Middle frontal gyrus (tissue), 1 donor: Measurements from ENCODE around the gene TEX2.
A peak's percentile ranks its signal among the peaks of the same experiment; 100 is the strongest.
"Not testable (repeated sequence)": the region's sequence is repeated elsewhere in the genome, so short reads cannot be mapped to it uniquely, and the experiment has no call there.

Source experiments
- DNase-seq: peaks from one replicate; pipeline ENCODE4 v3.0.0-alpha.2; 2015; ENCODE audit warnings: low spot score; ENCODE audit errors: extremely low spot score

The TEX2 gene

DNA sequence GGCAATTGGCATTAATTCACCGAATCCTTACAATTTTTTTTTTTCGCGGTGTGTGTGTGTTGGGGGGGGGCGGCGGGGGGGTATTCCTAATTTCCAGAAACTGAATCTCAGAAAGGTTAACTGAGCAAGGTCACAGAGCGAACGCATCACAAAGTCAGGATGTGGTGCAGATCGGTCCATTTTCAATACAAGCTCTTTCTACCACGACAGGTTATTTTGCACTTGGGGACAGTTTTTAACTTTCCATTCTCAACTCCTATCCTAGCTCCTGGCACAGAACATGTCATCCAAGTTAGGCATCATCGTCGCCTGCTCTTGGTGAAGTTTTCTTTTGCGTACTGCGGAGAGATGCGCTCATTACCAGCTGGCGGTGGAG lies 117.7 kb downstream of the TEX2 start:
- no peak for DNase-seq

DNA sequence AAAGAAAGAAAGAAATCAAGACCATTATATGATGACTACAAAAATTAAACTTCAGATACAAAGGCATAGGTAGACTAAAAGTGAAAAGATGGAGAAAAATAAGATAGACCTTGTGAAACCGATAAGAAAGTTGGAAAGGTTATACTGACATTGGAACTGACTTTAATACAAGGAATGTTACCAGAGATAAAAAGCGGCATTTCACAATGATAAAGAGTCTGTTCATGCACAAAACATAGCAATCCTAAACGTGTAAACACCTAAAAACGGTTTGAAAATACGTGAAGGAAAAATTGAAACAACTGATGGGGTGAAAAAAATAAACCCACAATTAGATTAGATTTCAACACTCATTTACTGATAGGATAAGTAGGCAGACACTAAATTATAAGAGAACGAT lies 123.5 kb downstream of the TEX2 start:
- DNase-seq, result no peak

DNA sequence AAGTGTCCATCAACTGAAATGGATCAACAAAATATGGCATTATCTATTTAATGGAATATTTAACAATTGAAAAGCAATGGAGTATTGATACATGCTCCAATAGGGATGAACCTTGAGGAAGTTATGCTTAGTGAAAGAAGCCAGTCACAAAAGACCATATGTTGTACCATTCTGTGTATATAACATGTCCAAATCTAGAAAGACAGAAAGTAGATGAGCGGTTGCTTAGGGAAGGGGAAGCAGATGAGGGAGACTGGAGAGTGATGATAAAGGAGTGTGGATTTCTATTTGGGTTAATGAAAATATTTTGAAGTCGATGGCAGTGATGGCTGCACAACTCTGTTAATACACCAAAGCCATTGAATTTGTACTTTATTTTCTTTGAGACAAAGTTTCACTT lies 124.6 kb downstream of the TEX2 start:
- no peak for DNase-seq

DNA sequence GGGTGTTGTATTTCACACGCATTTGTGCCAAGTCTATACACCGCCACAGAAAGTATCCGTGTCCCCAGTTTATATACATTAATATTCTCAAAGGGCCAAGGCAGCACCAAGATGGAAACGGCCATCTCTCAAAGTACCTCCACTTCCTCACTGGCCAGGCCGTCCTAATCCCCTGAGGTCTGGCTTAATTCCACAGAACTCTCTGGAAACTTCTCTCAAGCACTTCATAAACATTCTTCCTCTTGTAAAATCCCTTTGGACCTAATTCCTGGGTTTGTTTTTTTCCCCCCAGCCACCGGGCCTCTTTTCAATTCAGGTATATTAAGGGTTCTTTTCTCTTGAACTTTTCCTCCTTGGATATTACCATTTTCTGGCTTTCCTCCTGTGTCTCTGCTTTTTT lies 128.1 kb downstream of the TEX2 start:
- no peak for DNase-seq

DNA sequence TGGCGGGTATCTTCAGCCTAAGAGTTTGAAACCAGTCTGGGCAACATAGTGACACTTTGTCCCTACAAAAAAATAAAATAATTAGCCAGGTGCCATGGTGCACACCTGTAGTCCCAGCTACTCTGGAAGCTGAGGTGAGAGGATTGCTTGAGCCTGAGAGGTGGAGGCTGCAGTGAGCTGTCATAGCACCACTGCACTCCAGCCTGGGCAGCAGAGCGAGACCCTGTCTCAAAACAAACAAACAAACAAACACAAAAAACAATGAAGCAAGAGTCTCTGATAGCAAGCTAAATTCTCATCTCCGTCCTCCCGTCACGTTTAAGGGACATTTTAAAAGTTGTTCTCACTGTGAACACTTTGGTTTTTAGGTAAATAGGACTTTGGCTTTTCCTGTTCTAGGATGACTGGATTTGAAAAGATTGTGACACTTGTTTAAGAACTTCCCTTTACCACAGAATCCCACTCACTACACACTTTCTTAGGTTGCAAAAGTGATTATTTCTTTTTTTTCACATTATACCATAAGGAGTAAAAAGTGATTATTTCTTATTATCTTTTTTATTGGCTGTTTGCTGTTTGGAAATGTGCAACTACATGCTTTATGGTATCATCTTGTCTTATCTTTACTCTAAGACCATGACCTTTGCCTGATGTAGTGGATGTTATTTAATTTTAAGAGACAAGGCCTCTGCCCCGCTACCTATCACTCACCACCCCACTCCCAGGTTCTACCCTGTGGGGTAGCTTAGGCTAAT lies 128.7 kb downstream of the TEX2 start:
- no peak for DNase-seq

DNA sequence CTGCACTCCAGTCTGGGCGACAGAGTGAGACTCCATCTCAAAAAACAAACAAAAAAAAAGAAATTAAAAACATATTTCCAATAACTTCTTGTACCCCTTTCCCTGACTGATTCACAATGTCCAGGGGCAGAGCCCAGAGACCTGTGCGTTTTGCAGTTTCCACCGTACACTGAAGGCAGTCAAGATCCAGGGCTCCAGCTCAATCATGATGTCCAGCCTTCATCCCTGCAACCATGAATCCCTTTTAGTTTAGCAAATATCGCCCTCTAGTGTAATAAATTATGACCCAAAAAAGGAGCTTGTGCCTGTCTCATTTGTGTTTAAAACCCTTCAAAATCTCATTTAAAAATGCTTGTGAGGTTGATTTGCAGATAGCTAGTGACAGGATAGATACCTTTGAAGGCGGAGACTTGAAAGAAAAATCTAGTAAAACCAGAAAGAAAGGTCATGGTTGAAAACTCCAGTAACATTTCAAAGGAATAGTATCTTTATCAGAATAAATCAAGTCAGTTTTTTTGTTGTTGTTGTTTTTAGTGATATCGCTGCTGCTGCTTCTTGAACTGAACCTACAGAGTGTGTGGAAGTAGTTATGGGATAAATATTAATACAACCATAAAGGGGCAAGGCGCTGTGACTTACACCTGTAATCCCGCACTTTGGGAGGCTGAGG lies 129.4 kb downstream of the TEX2 start:
- DNase-seq, result peak; percentile 61

DNA sequence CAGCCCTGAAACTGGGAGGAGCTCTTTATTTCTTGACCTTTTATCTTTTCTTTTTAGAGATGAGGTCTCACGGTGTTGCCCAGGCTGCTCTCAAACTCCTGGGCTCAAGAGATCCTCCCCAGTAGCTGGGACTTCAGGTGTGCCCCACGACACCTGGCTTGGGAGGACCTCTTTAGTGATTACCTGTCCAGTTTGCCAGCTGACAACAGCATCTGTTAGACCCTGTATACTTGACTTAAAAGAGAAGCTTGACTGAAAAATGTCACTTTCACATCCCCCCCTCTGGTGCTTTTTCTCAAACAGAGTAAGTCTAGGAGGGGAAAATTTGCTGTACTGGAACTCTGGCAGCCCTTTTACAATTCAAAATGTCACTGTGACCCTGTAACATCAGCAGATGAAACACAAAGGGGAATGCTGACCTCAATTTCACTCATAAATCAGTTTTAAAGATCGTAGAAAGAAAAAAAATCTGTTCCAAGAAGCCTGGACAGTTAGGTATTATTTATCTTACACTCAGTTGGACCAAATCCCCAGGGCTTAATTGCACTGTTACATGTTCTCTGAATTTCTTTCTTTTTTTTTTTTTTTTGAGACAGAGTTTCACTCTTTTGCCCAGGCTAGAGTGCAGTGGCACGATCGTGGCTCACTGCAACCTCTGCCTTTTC lies 131.3 kb downstream of the TEX2 start:
- no peak for DNase-seq

DNA sequence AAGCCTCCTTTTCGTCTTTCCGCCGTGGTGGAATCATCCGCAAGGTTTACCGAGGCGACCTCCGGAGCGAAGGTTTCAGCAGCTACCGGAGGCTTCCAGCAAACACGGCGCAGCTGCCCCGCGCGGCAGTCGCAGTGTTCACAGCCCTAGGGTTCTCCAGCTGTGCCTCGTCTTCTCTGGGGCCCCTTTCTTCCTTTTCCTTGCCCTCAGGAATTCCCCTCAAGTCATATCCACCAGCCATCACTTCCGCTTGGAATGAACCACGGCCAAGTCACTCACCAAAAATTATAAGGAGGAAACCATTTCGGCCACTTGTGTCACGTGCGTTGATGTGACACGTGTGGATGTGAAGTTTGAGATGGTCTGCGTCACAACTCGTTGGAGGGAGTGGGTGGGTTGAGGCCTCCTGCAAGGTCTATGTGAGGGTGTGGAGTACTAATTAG lies 132.5 kb downstream of the TEX2 start:
- no peak for DNase-seq

DNA sequence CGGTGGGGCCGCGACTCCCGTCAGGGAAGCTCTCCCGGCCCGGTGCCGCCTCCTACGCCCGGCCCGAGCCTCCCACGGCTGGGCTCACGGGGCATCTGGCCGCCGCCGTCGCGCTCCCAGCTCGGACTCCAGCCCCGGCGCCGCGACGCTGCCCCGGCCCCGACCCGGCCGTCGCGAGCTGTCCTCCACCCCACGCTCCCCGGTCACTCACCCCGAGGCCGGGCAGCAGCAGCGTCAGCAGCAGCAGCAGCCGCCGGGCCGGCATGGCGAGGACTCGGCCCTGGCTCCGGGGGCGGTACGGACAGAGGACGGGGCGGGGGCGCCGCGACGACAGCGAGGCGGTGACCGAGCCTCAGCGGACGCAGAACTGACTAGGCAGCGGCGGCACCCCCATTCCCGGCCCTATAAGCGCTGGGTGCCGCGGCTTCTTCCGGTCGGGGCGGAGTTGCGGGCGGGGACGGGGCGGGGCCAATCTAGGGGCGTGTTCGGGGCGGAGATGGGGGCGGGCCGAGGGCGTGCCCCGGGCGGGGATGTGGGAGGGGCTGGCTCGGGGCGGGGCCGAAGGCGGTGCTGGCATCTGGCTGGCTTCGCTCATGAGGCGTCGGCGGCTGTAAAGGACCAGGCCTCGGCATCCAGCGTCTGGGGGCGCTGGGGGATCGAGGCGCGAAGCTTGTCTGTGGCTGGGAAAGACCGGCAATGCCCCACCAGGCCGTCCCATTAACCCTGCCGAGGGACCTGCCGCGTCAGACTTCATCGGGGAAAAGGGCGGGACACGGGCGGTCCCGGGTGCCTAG lies 133.1 kb downstream of the TEX2 start, which contains the start of gene ERN1:
Gene ERN1, minus strand, starts transcription at position 380 of the 794 bp plus-strand sequence. Its CDS starts 115 bp downstream, at position 265.
- DNase-seq, result peak; percentile 82

DNA sequence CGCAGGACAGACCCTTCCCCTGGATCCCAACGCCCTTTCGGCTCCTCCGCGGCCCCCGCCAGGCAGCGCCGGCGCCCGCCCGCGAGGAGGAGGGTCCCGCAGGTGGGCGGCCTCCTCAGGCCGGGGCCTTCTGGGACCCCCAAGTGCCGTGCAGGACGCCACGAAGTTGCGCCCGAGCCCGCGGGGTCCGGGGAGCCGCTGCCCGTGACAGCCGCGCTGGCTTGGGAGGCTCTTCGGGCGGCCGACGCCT lies 133.6 kb downstream of the TEX2 start:
- DNase-seq, result no peak

DNA sequence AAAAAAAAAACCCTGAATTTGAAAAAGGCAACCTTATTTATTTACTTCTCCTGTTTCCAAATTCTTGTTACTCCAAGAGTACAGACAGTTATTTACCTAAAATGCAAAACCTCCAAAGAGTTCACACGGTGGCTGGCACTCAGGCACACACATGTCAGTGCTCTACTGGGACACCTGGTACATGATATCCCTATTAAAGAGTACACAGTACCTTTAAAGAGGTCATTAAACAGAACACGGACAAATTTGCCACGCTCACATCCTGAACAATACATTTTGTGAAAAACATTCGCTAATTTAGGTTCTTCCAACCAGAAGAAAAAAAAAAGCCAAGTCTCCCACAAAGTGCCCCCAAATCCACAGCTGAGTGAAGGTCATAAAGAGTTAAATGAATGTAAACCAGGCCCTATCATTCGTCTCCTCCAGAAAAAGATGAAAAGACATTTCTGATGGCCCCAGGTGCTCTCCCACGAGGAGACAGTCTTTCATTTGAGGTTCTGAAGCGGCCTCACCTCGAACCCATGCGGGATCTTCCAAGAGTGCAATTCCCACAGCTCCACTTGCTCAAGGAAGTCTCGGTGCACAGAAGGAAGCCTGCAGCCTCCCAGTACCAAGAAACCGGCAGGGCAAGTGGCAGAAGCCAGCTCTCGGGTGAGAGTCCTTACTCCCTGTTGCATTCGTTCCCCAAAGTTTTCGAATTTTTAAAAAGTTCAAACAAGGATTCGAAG lies 134.1 kb downstream of the TEX2 start:
- no peak for DNase-seq

DNA sequence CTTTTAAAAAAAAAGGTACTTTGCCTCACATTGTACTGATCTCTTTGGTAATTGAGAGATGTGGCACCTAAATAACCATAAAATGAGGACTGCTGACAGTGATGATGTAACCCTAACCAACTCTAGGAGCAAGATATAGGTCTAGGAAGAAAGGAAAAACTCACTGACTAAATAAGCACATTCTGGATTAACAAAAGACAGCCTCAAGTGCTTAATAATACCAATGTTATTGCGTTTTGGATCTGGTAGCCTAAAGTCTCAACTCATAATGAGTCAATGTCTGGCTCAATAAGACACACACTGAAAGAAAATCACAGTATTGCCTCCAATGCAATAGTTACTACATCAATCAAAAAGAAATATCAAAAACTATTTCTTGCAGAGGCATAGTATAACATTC lies 136.1 kb downstream of the TEX2 start:
- no peak for DNase-seq

DNA sequence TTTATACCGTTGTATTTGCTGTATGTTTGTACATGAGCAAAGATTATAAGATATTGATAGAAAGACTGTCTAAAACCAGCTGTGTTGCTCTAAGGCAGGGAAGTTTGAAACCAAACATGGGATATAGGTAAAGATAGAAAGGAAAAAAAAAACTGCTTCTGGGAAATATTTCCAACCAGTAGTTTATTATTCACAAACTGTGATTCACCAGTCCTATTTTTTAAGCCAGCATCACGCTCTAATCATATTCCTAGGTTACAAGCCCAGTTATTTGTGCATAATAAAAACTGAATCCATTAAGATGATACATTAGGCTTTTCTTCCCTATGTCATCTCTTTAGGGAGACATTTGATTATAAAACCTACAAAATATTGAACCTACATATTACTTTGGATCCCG lies 137.1 kb downstream of the TEX2 start:
- DNase-seq, result no peak

DNA sequence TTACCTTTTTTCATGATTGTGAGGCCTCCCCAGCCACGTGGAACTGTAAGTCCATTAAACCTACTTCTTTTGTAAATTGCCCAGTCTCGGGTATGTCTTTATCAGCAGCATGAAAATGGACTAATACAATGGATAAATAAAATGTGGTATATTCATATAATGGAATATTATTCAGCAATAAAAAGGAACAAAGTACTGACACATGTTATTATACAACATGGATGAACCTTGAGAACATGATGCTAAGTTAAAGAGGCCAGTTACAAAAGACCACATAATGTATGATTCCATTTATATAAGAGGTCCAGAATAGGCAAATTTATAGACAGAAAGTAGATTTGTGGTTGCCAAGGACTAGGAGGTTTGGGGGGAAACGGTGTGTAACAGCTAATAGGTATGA lies 138.5 kb downstream of the TEX2 start:
- no peak for DNase-seq

DNA sequence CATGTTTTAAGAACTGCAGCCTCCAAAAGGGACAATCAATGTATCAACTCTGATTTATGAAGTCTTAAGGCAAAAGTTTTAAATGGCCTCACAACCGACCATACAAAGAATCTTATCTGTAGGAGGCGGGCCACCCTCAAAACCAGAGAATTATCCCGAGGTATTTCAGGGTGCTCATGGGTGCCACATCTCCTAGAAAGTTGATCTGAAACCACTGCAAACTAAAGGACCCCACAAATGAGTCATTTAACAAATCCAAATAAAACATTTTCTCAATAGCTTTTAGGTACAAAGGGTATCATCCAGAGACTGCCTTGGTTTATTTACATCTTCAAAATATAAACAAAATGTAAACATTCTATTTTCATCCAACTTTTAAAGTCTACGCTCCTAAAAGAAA lies 139.9 kb downstream of the TEX2 start:
- no peak for DNase-seq

DNA sequence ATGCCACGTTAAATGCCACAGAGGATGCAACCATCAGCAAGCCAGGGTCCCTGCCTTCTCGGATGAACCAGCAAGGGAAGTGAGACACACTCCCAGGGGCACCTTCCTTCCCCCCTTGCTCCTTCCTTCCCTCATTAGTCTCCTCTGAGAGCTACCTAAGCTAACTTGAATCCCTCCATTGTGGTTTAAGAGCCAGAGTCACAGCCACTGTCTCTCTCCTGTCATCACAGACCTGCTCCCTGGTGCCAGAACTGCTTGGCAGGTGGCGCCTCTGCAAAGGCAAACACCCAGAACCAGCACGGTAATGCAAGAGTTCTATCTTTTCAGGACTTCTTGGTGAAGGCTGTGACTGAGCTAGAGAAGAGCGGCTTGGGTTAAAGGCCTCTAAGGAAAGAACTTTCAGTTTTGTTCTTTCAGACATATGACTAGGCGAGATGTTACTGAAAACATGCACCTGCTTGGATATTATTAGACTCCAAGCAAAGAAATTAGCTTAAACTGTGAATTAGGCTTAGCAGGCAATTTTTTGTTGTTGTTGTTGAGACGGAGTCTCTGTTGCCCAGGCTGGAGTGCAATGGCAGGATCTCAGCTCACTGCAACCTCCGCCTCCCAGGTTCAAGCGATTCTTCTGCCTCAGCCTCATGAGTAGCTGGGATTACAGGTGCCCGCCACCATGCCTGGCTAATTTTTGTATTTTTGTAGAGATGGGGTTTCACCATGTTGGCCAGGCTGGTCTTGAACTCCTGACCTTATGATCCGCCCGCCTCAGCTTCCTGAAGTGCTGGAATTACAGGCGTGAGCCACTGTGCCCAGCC lies 141.9 kb downstream of the TEX2 start:
- not testable (repeated sequence) for DNase-seq

DNA sequence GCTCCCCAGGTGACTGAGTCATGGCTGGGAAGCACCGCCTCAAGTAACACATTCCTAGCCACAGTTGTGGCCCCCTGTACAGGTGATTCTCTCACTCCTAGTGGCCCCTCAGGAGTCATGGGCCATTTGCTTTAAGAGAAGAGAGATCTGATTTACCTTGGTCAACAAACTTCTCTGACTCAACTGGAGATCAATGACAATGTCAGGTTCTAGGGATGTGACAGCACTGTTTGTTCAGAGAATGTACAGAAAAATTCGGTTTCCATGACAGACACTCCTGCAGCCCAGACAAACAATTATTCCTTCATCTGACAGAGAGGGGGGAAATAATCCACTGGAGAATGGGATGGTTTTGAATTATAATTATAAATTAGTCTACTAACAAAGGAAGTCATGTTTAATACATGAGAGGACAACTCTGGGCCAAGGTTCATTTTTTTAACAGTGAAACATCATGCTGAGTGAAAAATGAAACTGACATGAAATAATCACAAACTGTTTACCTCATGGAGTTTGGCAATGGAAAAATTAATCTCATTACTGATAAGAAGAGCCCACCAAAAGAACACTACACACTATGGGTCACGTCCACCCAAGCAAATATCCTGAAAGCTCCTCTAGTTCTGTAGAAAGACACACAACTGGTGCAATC lies 142.8 kb downstream of the TEX2 start:
- DNase-seq, result no peak

DNA sequence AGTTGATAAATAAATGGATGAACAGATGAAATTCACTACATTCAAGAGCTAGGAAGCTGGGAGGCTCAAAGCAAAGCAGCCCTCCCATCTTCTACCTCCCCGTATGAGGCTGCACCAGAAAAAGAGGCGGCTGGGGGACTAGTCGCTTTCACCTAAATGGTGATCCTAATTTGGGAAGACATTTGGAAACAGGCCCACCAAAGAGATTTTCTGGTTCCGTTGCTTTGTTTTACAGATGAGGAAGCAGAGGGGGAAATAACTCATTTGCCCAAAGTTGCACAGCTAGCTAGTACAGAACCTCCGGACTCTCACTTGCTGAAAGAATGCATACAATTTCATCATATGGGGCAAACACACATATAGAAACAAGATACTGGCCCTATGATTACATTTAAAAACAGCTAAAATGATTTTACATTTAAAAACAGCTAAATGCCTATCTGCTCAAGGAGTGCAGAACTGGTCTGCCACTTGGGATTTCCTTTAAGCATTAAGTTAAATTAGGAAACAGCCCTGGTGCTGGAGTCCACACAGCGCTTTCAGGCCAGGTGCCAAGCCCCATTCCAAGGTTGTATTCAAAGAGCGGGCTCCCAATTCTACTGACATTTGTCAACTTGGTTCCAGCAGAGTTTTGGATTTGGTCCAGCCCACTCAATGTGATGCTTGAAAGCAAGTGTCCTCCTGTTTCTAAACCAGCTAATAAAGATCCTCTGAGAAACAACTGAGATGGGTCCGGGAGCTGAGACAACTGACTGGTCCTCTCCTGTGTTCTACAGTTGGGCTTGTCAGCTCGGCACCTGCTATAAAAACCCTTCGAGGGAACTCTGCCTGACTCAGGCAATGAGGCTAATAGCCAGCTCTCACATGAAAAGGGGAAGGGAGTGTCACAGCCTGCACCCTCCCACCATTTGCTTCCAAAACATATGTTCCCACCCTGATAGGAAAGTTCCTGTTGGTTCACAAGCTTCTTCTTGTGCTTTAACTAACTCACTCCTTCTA lies 144.8 kb downstream of the TEX2 start:
- DNase-seq, result no peak
